DND-41 (cell line): ENCODE measurements around the gene SPATC1L.

Experiments
- ATAC-seq: fragments of 200-7000 bp; cut with Tn5 transposase; 3 replicates; pipeline ENCODE4 v1.9.1; 2021; ENCODE audit warnings: low read depth; ENCODE audit not compliant: insufficient read depth
- DNase-seq: peaks from one replicate; pipeline ENCODE4 v3.0.0-alpha.2; 2020
- H2AFZ ChIP-seq: 2 replicates; pipeline ENCODE4 v1.6.0; 2012; ENCODE audit warnings: low read depth, low read length
- H3K27ac ChIP-seq: 2 replicates; pipeline ENCODE4 v1.5.1; 2012; ENCODE audit warnings: low read length, inconsistent platforms
- H3K27me3 ChIP-seq: fragments of 200-600 bp; sonication (generic); 2 replicates; pipeline ENCODE4 v1.6.0; 2012; ENCODE audit warnings: low read length, mild to moderate bottlenecking, inconsistent platforms; ENCODE audit not compliant: insufficient read depth, poor library complexity
- H3K36me3 ChIP-seq: 2 replicates; pipeline ENCODE4 v1.5.1; 2012; ENCODE audit warnings: low read length, inconsistent platforms; ENCODE audit not compliant: insufficient read depth
- H3K4me1 ChIP-seq: 2 replicates; pipeline ENCODE4 v1.5.1; 2012; ENCODE audit warnings: mild to moderate bottlenecking, low read length; ENCODE audit not compliant: insufficient read depth
- H3K4me2 ChIP-seq: 2 replicates; pipeline ENCODE4 v1.6.0; 2012; ENCODE audit warnings: mild to moderate bottlenecking, moderate library complexity, low read length, inconsistent platforms; ENCODE audit not compliant: insufficient read depth
- H3K4me3 ChIP-seq, 2 experiments: fragments of 200-600 bp in 1 of 2; shearing (Covaris generic) in 1 of 2; 2 replicates each; pipeline ENCODE4 v1.5.1; 2012 to 2016; ENCODE audit warnings: inconsistent platforms in 2 of 2, low read length in 2 of 2, mild to moderate bottlenecking in 2 of 2, low read depth in 1 of 2, moderate library complexity in 1 of 2
- H3K79me2 ChIP-seq: 2 replicates; pipeline ENCODE4 v1.6.0; 2012; ENCODE audit warnings: low read length, inconsistent platforms; ENCODE audit not compliant: insufficient read depth
- H3K9ac ChIP-seq: 2 replicates; pipeline ENCODE4 v1.6.0; 2012; ENCODE audit warnings: low read depth, mild to moderate bottlenecking, inconsistent platforms, low read length, moderate library complexity
- H3K9me3 ChIP-seq: 2 replicates; pipeline ENCODE4 v1.5.1; 2012; ENCODE audit warnings: low read length, moderate library complexity, mild to moderate bottlenecking, inconsistent platforms; ENCODE audit not compliant: insufficient read depth, severe bottlenecking
- H4K20me1 ChIP-seq: 2 replicates; pipeline ENCODE4 v1.6.0; 2012; ENCODE audit warnings: low read length; ENCODE audit not compliant: insufficient read depth
- EZH2 ChIP-seq: IDR thresholded peaks from 3 replicates; pipeline ENCODE4 v1.6.1; 2012; ENCODE audit warnings: borderline replicate concordance, low read depth, mild to moderate bottlenecking, moderate library complexity, low read length, inconsistent platforms; ENCODE audit not compliant: severe bottlenecking
- TF ChIP-seq, protein P1 (sequence below): IDR thresholded peaks from 2 replicates; pipeline ENCODE4 v1.5.1; 2012; ENCODE audit warnings: borderline replicate concordance, low read length, moderate library complexity, mild to moderate bottlenecking; ENCODE audit not compliant: poor library complexity, severe bottlenecking; ENCODE audit errors: extremely low read depth

Gene SPATC1L

DNA sequence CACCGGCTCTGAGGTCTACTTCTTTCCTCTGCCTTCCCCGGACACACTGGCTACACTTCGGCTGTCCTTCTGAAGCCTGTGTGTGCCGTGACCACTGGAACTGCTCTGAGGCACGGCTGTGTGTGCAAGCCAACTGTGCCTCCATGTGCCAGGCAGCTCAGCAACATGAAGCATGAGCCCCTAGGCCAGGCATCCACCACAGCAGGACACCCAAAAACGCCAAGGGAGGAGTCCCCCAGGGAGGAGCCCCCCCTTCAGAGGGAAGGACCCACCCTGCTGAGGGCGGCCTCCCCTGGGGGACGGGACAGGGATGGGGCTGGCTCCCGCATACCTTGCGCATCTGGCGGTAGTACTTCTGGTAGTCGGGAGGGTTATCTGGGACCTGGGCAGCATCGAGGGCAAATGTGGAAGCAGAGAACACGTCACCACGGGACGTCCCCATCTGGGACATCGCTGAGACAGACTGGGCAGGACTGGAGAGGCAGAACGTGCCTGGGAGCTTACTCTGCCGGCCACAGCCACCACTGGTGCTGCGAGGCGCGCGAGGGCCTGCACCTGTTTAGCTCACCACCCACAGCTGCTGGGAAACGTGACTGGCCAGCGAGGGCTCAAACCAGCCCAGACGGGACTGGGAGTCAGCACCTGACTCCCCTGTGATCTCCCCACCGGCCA is 23.8 kb upstream of the SPATC1L start:
- Histone ChIP-seq H3K4me2 (no peak overlapping the region), H3K36me3 (peaks cover 85% of the 10 kb centered on the region), H3K27me3 (no peaks in the 10 kb centered on the region), H3K4me1 (no peaks in the 10 kb centered on the region), H3K9me3 (no peaks in the 10 kb centered on the region), H3K79me2 (no peaks in the 10 kb centered on the region), H3K4me3 (no peak overlapping the region), H3K9ac (no peak overlapping the region), H3K27ac (no peak overlapping the region), H2AFZ (no peak overlapping the region), H4K20me1 (peaks cover 22% of the 10 kb centered on the region)
- DNase-seq (no peak), ATAC-seq (no peak)
- no peak for TF ChIP-seq EZH2
- TF ChIP-seq, protein P1, sequence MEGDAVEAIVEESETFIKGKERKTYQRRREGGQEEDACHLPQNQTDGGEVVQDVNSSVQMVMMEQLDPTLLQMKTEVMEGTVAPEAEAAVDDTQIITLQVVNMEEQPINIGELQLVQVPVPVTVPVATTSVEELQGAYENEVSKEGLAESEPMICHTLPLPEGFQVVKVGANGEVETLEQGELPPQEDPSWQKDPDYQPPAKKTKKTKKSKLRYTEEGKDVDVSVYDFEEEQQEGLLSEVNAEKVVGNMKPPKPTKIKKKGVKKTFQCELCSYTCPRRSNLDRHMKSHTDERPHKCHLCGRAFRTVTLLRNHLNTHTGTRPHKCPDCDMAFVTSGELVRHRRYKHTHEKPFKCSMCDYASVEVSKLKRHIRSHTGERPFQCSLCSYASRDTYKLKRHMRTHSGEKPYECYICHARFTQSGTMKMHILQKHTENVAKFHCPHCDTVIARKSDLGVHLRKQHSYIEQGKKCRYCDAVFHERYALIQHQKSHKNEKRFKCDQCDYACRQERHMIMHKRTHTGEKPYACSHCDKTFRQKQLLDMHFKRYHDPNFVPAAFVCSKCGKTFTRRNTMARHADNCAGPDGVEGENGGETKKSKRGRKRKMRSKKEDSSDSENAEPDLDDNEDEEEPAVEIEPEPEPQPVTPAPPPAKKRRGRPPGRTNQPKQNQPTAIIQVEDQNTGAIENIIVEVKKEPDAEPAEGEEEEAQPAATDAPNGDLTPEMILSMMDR, result no peak

DNA sequence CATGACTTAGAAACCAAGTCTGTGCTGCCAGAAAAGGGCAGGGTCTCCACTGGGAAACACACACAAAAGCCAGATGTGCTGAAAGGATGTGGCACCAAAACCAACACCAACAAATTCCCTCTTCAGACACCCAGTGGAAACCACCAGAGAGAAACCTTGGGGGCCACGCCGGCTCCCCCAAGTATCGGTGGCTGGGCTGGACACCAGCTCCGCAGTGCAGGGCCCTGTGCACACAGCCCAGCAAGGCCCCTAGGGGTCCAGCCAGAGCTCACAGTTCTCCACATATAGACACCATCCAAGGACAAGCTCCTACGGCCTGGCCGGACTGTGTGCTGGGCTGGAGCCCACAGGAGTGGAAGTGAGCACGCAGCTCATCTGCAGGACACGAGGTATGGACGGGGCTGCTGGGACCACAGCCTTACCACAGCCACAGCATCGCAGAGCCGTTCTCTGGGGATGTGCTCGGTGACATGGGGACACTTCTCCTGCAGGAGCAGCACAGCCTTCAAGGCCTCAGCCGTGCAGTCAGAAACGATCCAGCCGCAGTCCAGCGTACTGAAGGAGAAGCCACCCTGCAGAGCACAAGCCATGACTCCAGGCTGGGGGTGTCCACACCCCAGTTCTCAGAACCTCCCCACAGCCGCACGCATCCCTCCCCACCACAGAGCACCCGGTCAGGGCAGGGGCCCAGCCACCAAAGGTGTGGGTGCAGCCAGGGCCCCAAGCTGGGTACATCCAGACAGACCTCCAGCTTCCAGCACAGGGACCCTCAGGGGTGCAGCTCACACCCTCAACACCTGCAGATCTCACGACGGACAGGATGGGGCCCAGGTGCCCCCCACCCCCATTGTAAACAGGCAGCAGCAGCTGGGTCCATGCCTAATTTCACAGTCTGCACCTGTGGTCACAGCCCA is 23.0 kb upstream of the SPATC1L start:
- H3K4me3 ChIP-seq, result no peak overlapping the region
- no peak overlapping the region for H3K27ac ChIP-seq
- peaks cover 83% of the 10 kb centered on the region for H3K36me3 ChIP-seq
- no peaks in the 10 kb centered on the region for H3K27me3 ChIP-seq
- TF ChIP-seq, protein P1, result no peak
- no peak for TF ChIP-seq EZH2
- DNase-seq (no peak), ATAC-seq (no peak)
- no peaks in the 10 kb centered on the region for H3K4me1 ChIP-seq
- no peaks in the 10 kb centered on the region for H3K79me2 ChIP-seq
- H3K9ac ChIP-seq, result no peak overlapping the region
- no peak overlapping the region for H2AFZ ChIP-seq
- H3K9me3 ChIP-seq, result no peaks in the 10 kb centered on the region
- H4K20me1 ChIP-seq, result peaks cover 18% of the 10 kb centered on the region
- H3K4me2 ChIP-seq, result no peak overlapping the region

DNA sequence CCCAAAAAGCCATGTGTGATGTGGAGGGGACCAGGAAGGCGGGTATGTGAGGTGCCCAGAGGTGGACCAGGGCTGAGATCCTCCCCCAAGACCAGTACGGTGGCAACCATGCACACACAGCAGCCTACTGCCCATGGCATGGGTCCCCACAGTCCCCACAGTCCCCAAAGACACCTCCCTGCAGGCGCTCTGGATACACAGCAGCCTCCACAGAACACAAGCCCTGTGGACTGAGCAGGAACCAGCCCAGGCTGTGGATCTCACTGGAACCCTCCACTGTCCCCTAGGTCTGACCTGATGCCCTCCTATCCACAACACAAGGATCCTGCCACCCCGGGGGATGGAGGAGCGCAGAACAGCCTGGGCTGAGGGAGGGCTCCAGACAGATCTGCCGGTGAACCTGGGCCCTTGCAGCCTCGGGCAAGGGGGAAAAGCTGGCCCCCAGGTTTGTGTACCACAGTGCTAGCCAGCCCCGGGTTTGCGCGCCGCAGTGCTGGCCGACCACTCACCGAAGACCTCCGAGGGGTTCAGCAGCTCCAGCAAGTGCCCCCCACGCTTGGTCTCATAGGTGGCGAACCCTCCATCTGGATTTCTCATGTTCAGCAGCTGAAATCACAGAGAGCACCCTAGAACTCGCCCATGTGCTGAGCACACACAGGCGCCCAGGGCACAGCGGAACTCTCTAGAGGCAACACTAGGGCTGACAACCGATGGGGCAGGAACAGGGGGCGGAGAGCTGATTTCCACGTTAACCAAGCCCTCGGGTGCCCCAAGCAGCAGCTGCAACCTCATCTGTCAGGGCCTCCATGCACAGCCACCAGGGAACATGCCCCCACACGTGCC is 22.1 kb upstream of the SPATC1L start:
- Histone ChIP-seq H3K27me3 (no peaks in the 10 kb centered on the region), H3K4me1 (no peaks in the 10 kb centered on the region), H4K20me1 (peaks cover 16% of the 10 kb centered on the region), H3K9me3 (no peaks in the 10 kb centered on the region), H2AFZ (no peak overlapping the region), H3K4me3 (no peak overlapping the region), H3K79me2 (no peaks in the 10 kb centered on the region), H3K9ac (no peak overlapping the region), H3K36me3 (peaks cover 74% of the 10 kb centered on the region), H3K27ac (no peak overlapping the region), H3K4me2 (no peak overlapping the region)
- TF ChIP-seq, protein P1, result no peak
- TF ChIP-seq EZH2, result no peak
- DNase-seq (no peak), ATAC-seq (no peak)
